NCI-H774 (cell line): Measurements from ENCODE around the gene PPP1R27.
A peak's percentile ranks its signal among the peaks of the same experiment; 100 is the strongest.

Experiments used
- DNase-seq: peaks from one replicate; lab custom pipeline; 2025; lab: John Stamatoyannopoulos, UW

Gene PPP1R27

DNA sequence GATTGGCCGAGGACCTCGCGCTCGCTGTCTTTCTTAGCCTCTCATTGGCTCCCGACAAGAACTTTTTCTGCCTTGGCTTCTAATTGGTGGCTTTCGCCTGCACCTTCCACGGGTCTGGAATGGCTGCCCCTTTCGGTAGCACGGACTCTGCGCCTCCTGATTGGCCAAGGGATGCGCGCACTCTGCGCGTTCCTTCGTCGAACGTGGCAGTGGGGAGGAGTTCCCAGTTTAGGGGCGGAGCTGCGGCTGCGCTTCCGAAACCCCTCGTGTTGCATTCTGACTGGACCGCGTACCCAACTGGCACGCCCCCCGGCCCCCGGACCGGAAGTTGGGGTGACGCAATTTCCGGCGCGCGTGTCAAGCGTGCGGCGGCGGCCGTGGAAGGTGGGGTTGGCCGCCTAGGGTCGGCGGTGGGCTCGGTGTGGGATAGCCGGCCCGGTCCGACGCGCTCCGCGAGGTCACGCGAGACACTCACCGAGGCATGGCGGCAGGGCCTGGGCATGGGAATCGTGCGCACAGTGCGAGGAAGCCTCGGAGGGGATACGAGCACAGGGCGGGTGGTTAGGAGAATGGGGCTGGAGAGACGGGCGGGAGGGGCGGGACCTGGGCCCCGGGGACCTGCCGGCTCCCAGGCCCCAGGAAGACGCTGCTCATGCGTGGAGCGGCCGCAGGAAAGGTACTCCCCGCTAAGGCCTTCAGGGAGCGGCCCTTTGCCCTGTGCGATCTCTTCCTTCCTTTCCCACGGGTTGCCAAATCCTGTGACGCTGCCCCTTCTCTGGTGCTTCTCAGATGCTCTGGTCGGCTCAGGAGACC is 26.1 kb upstream of the PPP1R27 start:
- DNase-seq: peak; percentile 100

GRCh38 chr17:81859906-81860755 is 25.3 kb upstream of the PPP1R27 start, which contains the start of gene P4HB:
Gene P4HB (minus strand): TSS chr17:81860535. CDS start chr17:81860471, 64 bp downstream.
- DNase-seq: no peak

DNA sequence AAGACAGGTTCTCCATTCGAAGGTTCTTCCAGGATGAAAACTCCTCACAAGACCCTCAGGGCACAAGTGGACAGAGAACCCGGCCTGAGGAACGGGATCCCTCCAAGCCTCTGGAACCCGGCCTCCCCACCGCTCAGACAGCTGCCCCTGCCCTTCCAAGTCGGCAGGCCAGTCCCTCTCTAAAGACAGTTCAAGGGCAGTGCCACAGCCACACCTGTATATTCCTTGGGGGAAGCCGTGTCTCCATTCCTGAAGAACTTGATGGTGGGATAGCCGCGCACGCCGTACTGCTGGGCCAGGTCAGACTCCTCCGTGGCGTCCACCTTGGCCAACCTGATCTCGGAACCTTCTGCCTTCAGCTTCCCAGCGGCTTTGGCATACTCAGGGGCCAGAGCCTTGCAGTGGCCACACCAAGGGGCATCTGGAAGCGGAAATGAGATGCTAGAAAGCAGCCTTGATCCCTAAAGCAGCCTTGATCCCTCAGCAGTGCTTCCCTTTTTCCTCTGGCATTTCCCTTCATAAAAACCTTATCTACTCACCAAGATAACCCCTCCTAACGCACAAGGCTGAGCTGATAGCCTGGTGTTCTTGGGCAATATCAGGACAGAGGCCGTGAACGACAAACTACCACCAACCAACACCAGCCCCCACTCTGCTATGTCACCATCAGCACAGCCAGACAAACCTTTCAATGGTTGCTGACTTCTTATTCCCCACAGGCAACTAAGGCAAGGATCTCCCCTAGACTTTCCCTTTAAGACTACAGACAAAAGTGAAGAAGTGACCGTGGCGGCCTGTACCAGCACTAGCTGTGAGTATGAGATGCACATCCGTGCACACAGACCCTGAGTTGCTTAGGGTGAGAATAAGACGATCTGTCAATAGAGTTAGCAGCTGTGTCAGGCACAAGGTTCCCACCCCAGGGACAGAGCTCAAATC is 24.4 kb upstream of the PPP1R27 start:
- DNase-seq: no peak

- DNase-seq: no peak
Measured at GRCh38 chr17:81858170-81858966, 23.5 kb upstream of the PPP1R27 start.

DNA sequence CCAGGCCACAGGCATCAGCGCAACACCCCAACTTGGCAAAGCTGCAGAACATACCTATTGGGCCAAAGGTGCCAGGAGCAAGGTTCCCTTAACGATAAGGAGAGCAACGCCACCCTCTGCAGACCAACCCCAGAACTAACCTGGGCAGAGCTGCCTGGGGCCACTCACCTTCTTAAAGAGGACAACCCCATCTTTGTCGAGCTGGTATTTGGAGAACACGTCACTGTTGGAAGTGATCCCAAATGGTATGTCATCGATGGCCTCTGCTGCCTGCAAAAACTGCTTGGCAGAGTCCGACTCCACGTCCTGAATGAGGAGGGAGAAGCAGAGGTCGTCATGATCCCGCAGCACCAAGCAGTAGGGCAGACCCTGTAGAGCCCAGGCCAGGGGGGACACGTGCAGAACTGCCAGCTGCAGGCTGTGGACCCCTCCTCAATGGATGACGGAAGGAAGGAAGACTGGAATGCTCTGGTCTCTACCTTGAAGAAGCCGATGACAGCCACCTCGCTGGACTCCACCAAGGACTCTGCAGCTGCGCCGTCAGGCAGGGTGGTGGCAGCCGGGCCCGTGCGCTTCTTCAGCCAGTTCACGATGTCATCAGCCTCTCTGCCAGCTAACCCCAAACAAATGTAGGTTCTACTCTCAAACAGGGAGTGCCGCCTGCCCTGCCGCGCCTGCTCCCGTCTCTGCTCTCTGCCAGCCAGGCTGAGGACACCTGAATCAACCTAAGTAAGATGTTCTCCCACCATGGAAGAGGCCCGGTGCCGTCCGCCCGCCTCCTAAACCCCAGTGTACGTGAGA is 20.3 kb upstream of the PPP1R27 start:
- no peak for DNase-seq

- DNase-seq: no peak
Measured at GRCh38 chr17:81852237-81852636, 17.4 kb upstream of the PPP1R27 start.

DNA sequence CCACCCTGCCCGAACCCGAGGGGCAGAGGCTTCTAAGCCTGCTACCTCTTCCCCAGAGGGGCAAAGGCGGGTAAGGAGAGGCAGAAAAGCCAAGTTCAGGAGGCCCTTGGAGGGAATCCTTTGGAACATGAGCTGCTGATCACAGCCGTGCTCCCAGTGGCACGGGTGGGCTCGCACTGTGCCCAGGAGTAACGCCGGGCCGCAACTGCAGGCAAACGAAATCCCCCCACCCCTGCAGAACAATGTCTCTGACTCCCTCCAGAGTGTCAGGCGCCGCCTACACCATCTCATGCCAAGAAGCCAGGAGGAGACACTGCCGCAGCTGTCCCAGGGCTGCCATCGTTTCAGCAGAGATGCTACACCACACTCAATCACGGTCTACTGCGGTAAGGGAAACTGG is 16.6 kb upstream of the PPP1R27 start:
- no peak for DNase-seq

GRCh38 chr17:81849457-81849856 is 14.6 kb upstream of the PPP1R27 start:
- no peak for DNase-seq

GRCh38 chr17:81846743-81847689 is 12.2 kb upstream of the PPP1R27 start:
- DNase-seq: no peak

GRCh38 chr17:81845881-81846742 is 11.3 kb upstream of the PPP1R27 start:
- DNase-seq: no peak

GRCh38 chr17:81845361-81845760 is 10.5 kb upstream of the PPP1R27 start:
- DNase-seq: no peak

GRCh38 chr17:81844887-81845286 is 10.0 kb upstream of the PPP1R27 start:
- DNase-seq: no peak

DNA sequence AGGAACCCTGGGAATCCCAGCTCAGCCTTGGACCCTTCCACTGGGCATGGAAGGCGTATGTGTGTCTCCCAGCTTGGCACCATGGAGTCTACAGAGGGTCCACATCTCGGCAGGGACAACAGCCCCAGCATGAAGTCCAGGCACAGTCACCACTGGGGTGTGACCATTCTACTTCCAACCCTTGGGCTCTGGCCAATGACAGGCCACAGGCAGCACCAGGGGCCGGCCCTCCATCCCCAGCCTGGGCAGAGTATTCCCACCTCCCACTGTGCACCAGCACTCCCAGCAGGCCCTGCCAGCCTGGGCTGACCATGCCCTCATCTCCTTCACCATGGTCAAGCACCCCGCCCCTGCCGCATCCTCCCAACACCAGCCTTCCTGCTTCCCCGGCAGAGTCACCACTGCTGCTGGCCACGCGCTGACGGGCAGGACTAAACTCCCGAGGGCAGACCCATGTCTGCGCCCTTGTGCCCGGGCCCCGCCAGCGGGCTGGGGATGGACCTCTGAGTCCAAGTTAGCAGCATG is 9.5 kb upstream of the PPP1R27 start:
- no peak for DNase-seq

- DNase-seq: no peak
Measured at GRCh38 chr17:81843713-81844326, 9.0 kb upstream of the PPP1R27 start.

GRCh38 chr17:81842725-81843504 is 8.1 kb upstream of the PPP1R27 start:
- DNase-seq: no peak

DNA sequence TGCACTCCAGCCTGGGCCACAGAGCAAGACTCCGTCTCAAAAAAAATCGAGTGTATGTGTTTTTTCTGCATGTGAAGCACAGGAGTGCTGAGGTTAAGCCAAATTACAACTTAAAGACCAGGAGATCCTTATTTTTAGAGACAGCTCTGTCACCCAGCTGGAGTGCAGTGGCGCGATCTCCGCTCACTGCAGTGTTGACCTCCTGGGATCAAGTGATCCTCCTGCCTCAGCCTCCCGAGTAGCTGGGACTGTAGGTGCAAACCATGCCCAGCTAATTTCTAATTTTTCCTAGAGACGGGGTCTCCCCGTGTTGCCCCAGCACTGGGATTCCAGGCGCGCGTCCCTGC is 7.5 kb upstream of the PPP1R27 start:
- no peak for DNase-seq

DNA sequence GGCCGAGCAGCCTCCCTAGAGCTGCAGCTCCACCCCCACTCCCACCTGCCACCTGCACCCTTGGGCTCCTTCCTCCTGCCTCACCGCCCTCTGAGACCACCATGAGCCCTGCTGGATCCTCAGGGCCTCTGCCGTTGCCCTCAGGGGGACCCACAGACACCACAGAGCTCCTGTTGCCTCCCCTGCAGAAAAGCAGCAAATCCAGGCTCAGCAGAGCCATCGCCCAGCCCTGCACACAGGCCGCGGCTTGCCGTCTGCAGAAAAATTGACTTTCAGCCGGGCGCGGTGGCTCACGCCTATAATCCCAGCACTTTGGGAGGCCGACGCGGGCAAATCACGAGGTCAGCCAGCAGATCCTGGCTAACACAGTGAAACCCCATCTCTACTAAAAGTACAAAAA is 7.0 kb upstream of the PPP1R27 start:
- DNase-seq: no peak
